Measurements from ENCODE around the gene SYNDIG1. TPM values are rescaled to one million over a fixed set of nuclear protein-coding genes. Genes with fewer than 3 reads are reported as not detected.
A peak's percentile ranks its signal among the peaks of the same experiment; 100 is the strongest.

SYNDIG1 gene
- total and polyA plus RNA-seq, 2 of the 4 experiments (the other 2 are of a cell fraction), result not detected

DNA sequence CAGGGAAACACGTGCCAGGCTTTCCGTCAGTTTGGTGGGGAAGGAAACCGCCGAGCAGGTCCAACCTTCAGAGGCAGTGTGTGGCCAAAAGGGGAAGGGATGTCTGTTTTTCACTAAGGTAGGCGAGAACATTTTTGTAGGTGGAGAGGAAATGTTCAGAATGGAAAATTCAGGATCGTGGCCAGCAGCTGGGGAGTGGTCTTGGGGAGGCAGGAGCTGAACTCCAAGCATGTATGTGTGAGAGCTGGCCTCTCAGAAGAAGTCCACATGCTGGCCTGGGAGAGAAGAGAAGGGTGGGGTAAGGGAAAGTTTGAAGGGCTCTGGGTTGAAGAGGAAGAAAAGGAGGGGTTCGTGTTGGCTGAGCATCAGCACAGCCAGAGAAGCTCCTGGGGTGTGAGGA is 74.9 kb downstream of the SYNDIG1 start:
- H3K4ac ChIP-seq (ENCODE audit: low read depth, low read length), result no peak overlapping the region
- no peak overlapping the region for H3K56ac ChIP-seq (ENCODE audit: extremely low read depth, insufficient read depth, low read length)
- ATAC-seq (ENCODE audit: low read depth), result no peak
- no peaks in the 10 kb centered on the region for H4K20me1 ChIP-seq (ENCODE audit: insufficient read depth, low read length)
- peak overlapping the region; percentile 63 for H2AFZ ChIP-seq (replicated peaks; ENCODE audit: low read length, poor library complexity)
- H3K9ac ChIP-seq (ENCODE audit: low read depth, low read length), result no peak overlapping the region
- H4K91ac ChIP-seq (ENCODE audit: insufficient read depth, low read depth, low read length), result no peak overlapping the region
- ChIA-PET CTCF (no interaction called here), POLR2A (ENCODE audit: unreplicated experiment) (no interaction called here)
- no peaks in the 10 kb centered on the region; the same call in 1 of the 2 replicates for H3K27me3 ChIP-seq (ENCODE audit: control insufficient read depth, insufficient read depth, low read length)
- no peak overlapping the region for H3K27ac ChIP-seq (ENCODE audit: insufficient read depth, low read length)
- H3K14ac ChIP-seq (replicated peaks; ENCODE audit: low read depth, low read length), result no peak overlapping the region
- H3K9me1 ChIP-seq (ENCODE audit: insufficient read depth, low read length), result no peaks in the 10 kb centered on the region
- WGBS, 2 experiments (ENCODE audit: extremely low coverage in 2 of 2, insufficient read length in 1 of 2), result 34% methylated on average over 5 of the region's 7 CpGs; no CpG with 5 or more reads in 1 of the 2 experiments
- DNase-seq, result no peak
- no peaks in the 10 kb centered on the region for H3K79me1 ChIP-seq (ENCODE audit: low read depth in 1 of 2, low read length in 2 of 2)
- no peak overlapping the region for H3K18ac ChIP-seq (ENCODE audit: low read depth, low read length)
- no peaks in the 10 kb centered on the region for H3K4me1 ChIP-seq (ENCODE audit: control insufficient read depth, insufficient read depth, low read length)
- intact Hi-C loops (cut with micrococcal nuclease) (no loop called here), in situ Hi-C loops (cut with MboI; ENCODE audit: low sequenced_read_pairs) (no loop called here), dilution Hi-C loops (cut with HindIII; ENCODE audit: low sequenced_read_pairs, unreplicated experiment) (no loop called here)
- no peaks in the 10 kb centered on the region for H3K9me3 ChIP-seq (ENCODE audit: control insufficient read depth, insufficient read depth, low read length)
- H2BK5ac ChIP-seq (ENCODE audit: low read depth, low read length, poor library complexity, severe bottlenecking), result no peak overlapping the region
- H2AK5ac ChIP-seq (ENCODE audit: low read depth, low read length), result no peak overlapping the region
- H2AK9ac ChIP-seq (replicated peaks; ENCODE audit: low read depth, low read length, poor library complexity), result no peak overlapping the region
- H2BK120ac ChIP-seq (ENCODE audit: low read depth, low read length), result no peak overlapping the region
- no peak overlapping the region for H2BK15ac ChIP-seq (ENCODE audit: low read depth, low read length)
- no TSS peak for BruUV-seq (replicated peaks)
- no peak overlapping the region for H3K23ac ChIP-seq (ENCODE audit: low read depth, low read length)
- no peak for TF ChIP-seq SMC3 (IDR thresholded peaks at IDR 0.05; ENCODE audit: low read depth, low read length)
- no peak for TF ChIP-seq CHD1 (IDR thresholded peaks at IDR 0.05; ENCODE audit: low read depth, low read length)
- no peak for TF ChIP-seq RCOR1 (IDR thresholded peaks at IDR 0.05; ENCODE audit: insufficient replicate concordance, low read length)
- TF ChIP-seq RAD21 (IDR thresholded peaks at IDR 0.05; ENCODE audit: low read length), result no peak
- no peak for TF ChIP-seq MAFK (IDR thresholded peaks at IDR 0.05; ENCODE audit: low read depth, low read length)
- no peak for TF ChIP-seq MAZ (IDR thresholded peaks at IDR 0.05; ENCODE audit: borderline replicate concordance, low read depth, low read length)
- TF ChIP-seq, protein P1, sequence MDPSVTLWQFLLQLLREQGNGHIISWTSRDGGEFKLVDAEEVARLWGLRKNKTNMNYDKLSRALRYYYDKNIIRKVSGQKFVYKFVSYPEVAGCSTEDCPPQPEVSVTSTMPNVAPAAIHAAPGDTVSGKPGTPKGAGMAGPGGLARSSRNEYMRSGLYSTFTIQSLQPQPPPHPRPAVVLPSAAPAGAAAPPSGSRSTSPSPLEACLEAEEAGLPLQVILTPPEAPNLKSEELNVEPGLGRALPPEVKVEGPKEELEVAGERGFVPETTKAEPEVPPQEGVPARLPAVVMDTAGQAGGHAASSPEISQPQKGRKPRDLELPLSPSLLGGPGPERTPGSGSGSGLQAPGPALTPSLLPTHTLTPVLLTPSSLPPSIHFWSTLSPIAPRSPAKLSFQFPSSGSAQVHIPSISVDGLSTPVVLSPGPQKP (IDR thresholded peaks at IDR 0.05; ENCODE audit: borderline replicate concordance, low read depth, low read length), result no peak
- no peak for TF ChIP-seq BHLHE40 (IDR thresholded peaks at IDR 0.05; ENCODE audit: low read depth, low read length)
- TF ChIP-seq FOS (IDR thresholded peaks at IDR 0.05; ENCODE audit: low read depth, low read length), result no peak
- TF ChIP-seq NFE2L2 (IDR thresholded peaks at IDR 0.05; ENCODE audit: low read depth, low read length), result no peak
- TF ChIP-seq MXI1 (IDR thresholded peaks at IDR 0.05; ENCODE audit: borderline replicate concordance, low read depth, low read length), result no peak
- TF ChIP-seq CEBPB (IDR thresholded peaks at IDR 0.05; ENCODE audit: low read depth, low read length), result no peak
- no peak for TF ChIP-seq CTCF (conservative IDR thresholded peaks at IDR 0.05; ENCODE audit: low read depth, low read length)
- TF ChIP-seq, protein P2, sequence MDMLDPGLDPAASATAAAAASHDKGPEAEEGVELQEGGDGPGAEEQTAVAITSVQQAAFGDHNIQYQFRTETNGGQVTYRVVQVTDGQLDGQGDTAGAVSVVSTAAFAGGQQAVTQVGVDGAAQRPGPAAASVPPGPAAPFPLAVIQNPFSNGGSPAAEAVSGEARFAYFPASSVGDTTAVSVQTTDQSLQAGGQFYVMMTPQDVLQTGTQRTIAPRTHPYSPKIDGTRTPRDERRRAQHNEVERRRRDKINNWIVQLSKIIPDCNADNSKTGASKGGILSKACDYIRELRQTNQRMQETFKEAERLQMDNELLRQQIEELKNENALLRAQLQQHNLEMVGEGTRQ (IDR thresholded peaks at IDR 0.05; ENCODE audit: low read depth, low read length), result no peak
- TF ChIP-seq POLR2A (IDR thresholded peaks at IDR 0.05; ENCODE audit: low read depth, low read length), result no peak
- no peak for TF ChIP-seq RFX5 (IDR thresholded peaks at IDR 0.05; ENCODE audit: low read depth, low read length)
- H4K5ac ChIP-seq (ENCODE audit: low read depth, low read length), result no peak overlapping the region
- no peak overlapping the region for H2BK20ac ChIP-seq (ENCODE audit: low read depth, low read length)
- H3K36me3 ChIP-seq (ENCODE audit: control insufficient read depth, insufficient read depth, low read length), result no peaks in the 10 kb centered on the region
- no peak overlapping the region for H3K4me2 ChIP-seq (ENCODE audit: low read depth, low read length)
- no peak overlapping the region for H3K4me3 ChIP-seq (ENCODE audit: insufficient read depth, low read depth, low read length)
- no peak overlapping the region for H4K8ac ChIP-seq (ENCODE audit: low read depth in 2 of 2, low read length in 2 of 2)

Data from IMR-90 (cell line).